ENCODE measurements around the gene GRAMD4. TPM values are rescaled to one million over a fixed set of nuclear protein-coding genes. Genes with fewer than 3 reads are reported as not detected.

The GRAMD4 gene, protein sequence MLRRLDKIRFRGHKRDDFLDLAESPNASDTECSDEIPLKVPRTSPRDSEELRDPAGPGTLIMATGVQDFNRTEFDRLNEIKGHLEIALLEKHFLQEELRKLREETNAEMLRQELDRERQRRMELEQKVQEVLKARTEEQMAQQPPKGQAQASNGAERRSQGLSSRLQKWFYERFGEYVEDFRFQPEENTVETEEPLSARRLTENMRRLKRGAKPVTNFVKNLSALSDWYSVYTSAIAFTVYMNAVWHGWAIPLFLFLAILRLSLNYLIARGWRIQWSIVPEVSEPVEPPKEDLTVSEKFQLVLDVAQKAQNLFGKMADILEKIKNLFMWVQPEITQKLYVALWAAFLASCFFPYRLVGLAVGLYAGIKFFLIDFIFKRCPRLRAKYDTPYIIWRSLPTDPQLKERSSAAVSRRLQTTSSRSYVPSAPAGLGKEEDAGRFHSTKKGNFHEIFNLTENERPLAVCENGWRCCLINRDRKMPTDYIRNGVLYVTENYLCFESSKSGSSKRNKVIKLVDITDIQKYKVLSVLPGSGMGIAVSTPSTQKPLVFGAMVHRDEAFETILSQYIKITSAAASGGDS
- 10 to 100 TPM; 20.5 to 25.2 (median 22.9) TPM for polyA plus RNA-seq (ENCODE audit: insufficient read length in 4 of 4)

DNA sequence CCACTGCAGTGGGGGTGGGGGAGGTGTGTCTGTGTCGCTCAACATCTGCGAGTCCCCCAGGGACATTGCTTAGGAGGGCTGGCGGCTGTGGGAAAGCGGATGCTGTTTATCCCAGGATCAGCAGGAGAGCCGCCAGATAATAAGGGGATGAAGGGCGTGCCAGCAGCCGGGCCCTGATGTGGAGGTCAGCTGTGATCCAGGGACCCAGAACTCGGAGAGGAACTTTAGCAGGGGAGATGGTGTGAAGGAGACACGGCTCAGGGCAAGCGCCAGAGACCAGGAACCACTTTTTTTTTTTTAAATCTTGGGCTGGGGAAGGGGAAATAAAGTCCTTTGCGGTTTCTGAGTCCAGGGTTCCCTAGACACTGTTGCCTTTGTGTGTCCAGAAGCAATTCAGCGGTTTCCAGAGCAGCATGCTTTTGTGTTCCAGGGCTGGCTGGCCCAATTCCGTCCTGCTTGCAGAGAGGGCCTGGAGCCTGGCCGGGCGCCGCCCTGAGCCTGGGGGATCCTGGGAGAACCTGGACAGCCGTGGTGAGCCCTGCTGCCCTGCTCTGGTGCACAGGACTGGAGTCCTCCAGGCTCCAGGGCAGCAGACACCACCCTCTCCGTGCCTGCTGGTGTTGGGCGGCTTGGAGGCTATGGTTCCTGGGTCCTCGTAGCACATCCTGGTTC, at the start of gene GRAMD4:
TSS of gene GRAMD4 (plus strand) at position 557 of the 672 bp plus-strand sequence. CDS start 6,414 bp downstream, outside the sequence.
- no peak for DNase-seq (ENCODE audit: low read depth in 4 of 4, low spot score in 3 of 4)

DNA sequence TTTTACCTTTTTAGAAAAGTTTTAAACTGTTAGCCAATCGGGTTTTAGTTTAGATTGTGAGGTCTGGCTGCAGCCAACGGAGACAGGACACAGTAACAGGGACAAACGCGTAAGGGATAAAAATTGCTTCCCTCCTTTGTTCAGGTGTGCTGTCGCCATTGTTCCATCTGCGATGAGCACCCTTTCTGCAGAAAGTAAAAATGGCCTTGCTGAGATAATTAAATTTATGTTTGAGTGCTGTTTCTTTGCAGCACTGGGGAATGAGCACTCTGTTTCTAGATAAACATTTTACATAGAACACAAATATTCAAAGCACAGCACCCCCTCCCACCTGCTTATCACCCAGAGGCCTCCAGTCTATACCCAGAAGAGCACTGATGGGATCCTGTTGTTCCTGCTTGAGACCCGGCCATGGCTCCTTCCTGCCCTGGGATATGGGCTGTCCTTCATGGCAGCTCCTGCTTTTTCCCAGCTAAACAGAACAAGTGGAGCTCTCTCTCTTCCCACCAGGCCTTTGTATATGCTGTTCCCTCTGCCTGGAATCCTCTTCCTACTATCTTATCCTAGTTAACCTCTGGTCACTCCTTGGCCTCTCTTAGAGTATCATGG, 48.4 kb upstream of the GRAMD4 start:
- DNase-seq (ENCODE audit: low read depth in 4 of 4, low spot score in 3 of 4), result no peak

DNA sequence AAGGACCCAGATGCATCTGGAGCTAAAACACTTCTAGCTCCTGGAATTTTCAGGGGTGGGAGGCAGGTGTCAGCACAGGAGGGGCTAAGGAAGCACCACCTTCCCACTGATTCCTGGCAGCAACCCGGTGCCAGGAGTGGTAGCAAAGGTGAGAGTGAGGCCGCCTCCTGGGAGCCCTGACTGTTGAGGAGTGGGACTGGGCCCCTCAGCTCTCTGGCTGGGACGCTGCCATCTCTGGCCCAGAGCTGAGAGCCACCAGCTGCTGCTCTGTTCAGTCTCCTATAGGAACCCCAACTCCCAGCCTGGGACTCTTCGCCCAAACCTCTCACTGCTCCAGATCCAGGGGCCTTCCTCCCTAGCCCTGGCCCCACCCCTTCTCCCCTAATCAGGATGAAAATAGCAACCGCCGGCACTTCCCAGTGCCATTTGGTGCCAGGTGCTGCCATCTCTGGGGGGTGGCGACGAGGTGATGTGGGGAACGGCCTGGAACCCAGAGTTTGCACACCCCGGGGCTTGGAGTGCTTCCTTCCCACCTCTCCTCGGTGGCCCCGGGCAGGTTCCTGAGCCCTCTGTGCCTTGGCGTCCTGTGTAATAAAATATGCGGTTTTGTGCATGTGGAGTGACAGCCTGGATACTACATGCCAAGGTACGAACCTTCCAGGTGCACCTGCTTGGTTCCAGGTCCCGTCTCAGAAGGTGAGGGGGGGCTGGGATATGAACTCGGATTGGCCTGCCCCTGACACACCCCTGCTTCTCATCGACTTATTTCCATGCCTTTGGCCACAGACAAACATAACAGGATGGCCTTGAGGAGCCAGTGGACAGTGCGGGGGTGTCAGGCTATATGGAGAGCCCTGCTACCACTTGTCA, 47.0 kb upstream of the GRAMD4 start:
- DNase-seq (ENCODE audit: low read depth in 4 of 4, low spot score in 3 of 4), result no peak

DNA sequence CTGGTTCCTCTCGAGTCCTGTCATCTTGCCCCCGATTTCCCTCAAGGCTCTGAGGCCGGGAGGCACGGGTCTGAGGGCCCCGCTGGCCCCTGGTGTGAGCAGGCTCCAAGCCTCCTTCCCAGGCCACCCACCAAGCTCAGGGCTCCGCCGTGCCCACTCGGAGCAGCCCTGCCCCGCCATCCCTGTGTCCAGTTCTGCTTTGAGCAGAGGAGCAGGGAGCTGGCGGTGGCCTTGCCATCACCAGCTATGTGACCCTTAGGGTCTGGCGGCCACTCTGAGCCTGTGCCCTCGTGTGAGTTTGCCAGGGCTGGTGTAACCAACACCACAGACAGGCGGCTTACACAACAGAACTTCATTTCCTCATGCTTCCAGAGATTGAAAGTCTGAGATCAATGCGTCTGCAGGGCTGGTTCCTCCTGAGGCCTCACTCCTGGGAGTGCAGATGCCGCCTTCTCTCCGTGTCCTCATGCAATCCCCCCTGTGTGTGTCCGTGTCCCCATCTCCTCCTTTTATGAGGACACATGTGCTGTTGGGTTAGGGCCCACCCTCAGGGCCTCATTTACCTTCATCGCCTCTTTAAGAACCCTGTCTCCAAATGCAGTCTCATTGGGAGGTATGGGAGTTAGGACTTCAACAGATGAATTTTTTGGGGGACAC, 46.3 kb upstream of the GRAMD4 start:
- DNase-seq (ENCODE audit: low read depth in 4 of 4, low spot score in 3 of 4), result no peak

DNA sequence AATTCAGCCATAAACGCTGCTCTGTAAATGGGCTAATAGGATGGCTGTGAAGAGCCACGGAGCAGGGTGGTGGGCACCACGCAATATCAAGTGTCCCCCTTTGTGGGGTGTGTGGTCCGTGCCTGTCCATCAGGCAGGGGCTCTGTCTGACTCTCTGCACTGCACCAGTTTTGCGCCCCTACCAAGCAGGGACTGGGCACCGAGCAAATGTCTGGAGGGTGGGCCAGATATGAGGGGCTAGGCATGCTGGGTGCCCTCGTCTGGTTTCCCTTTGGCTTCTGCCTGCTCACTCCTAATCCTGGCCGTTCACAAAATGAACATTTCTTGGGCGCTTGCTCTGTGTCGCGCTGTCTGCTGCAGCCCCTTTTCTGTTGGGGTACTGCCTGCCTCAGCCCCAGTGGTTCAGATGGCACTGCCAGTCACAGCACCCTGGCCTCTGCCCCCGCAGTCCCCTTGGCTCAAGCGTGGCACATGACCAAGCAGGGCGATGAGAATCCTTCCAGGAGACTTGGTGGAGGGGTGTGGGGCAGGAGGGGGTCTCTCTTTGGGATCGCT, 45.7 kb upstream of the GRAMD4 start:
- no peak for DNase-seq (ENCODE audit: low read depth in 4 of 4, low spot score in 3 of 4)

DNA sequence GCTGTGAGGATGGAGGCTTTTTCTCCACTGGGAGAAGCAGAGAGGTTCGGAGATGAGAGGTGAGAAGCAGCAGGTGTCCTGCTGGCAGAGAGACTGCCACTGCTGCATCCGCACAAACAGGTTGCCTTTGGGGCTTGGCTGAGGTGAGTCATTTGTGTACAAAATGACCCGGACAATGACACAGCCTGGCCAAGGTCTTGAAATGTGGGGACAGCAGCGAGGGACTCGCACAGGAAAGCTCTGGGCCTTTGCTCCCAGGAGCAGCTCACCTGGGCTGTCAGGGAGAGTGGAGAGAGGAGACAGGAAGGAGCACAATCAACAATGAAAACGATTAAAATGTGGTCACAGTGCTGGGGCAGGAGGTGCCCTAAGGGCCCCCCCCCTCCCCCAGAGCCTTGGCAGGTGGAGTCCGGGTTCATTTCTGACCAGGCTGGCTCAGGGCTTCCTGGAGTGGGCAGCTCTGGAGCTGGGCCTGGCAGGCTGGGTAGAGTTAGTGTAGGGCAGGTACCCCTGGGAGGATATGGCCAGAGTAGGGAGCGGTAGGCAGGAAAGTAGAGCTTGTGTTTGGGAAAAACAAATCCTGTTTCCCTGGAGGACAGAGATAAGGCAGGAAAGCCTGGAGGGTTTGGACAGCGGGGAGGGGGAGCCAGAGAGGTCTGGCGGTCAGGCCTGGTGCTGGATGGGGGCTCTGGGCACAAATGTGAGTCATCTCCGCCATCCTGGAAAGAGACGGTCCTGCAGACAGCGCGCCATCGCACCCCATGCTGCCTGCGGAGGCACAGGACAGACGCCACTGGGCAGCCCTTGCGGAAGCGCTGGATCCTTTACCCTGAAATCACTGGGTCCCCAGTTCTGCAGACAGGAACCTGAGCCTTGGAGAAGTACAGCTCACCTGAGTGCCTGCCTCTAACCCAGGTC, 44.9 kb upstream of the GRAMD4 start:
- no peak for DNase-seq (ENCODE audit: low read depth in 4 of 4, low spot score in 3 of 4)

DNA sequence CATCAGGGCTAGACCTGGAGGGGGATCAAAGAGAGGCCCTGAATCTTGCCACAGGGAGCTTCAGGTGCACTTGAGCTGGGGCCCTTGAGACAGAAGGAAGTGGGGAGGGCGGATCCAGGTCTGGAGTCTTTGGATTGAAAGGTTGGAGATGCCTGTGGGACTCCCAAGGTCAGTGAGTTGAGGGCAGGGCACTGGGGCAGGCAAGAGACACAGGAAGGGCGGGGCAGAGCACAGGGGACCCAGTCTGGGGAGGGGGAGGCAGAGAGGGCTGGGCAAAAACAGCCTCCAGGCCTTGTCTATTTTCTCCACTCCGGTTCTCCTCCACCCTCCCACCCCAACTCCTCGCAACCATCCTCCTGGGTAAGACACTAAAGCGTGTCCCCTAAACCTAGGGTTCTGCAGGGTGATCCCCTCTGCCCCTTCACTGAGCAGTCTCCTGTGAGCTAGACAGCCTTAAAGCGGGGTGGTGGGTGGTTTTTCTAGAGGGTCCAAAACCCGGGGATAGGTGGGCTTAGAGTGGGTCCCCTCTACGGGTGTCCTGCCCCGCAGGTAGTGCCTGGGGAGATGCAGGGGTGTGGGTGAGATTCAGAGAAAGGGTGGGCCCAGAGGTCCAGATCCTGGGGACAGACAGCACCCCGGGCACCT, 44.2 kb upstream of the GRAMD4 start:
- no peak for DNase-seq (ENCODE audit: low read depth in 4 of 4, low spot score in 3 of 4)

DNA sequence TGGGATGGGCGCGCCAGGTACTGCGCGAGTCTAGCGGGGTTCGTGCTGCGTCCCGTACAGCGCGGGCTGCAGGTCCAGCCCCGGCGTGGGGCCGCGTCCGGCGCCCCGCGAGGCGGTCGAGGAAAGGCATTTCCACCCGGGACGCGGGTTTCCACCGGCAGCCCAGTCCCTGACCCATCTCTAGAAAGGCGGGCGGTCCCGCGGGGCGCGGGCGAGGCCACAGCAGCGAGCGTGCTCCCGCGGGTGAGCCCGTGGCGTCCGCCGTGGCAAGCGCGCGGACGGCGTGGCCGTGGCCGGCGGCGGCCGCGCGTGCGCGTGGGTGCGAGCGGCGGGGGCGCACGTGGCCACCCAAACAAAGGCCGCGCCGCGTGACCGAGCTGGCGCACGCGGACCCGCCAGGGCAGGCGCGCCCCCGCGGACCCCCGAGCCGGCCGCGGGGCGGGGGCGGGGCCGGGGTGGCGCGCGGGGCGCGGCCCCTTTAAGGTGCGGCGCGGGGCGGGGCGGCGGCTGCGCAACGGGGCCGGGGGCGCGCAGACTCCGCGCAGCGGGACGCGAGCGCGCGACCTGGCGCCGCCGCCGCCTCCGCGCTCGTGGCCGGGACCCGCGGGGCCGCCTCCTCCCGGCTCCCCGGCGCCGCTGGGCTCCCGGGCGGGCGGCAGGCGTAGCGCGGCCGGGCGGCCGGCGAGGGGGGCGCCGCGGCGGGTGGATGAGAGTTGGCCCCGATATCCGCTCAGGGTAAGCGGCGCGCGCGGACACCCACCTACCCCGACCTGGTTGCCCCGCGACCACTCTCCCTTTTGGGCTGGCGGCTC, 43.4 kb upstream of the GRAMD4 start:
- DNase-seq (ENCODE audit: low read depth in 4 of 4, low spot score in 3 of 4), result no peak

DNA sequence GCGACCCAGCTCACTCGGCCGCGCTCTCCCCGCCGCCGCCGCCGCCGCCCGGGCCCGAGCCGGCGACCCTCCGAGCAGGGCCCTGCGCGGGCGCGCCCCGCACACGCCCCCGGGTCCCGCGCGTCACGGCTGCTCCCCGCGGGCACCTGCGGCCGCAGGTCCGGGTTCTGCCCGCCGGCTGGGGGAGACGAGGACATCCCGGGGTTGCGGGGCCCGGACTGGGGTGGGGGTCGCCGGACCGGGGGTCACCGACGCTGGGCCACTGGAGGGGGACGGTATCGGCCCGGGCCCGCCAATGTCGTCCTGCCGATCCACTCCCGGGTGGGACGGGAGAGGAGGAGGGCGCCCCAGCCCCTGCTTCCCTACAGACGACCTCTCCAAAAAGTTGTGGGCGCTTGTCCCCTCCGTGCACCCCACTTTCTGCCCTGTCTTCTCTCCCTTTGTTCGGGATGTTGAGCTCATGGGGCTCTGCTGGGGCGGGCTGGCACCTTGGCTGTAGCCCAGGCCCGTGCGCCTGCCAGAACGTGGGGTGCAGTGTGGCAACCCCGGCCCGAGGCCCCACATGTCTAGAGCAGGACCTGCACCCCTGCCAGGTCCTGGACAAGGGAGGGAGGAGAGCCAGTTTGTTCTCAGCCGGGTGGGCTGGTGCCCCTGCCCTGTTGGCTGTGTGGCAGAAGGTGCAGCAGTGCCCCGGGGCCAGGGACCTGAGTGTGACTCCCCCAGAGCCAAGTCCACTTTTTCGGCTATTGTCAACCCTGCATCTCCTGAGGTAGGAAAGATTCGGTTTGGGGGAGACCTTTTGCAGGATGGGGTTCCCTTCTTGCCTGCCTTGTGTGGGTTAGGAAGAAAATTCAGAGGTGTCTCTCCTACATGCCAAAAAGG, 42.6 kb upstream of the GRAMD4 start:
- no peak for DNase-seq (ENCODE audit: low read depth in 4 of 4, low spot score in 3 of 4)

DNA sequence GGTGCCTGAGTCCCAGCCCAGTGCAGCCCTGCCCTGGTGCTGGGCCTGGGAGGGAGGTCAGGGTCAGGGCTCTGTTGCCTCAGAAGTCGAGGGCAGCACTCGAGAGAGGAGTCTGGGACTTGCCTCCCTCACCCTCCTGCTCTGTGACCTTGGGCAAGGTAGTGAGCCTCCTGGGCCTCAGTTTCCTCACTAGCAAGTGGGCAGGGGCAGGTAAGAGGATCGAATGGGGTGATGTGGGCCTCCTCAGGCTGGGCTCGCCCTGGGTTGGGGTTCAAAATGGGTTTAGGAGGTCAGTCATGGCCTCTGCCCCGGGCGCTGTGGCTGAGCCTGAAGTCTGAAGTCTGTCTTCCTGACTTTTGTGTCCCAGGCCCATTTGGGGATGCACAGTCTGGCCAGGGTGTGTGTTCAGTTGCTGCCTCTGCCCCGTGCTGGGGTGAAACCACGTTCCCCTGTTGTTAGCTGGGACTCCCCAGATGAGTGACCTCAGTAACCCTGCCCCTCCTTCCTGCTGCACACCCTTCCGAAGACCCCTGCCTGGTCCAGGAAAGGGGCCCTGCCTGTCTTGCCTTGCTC, 41.8 kb upstream of the GRAMD4 start:
- DNase-seq (ENCODE audit: low read depth in 4 of 4, low spot score in 3 of 4), result no peak

DNA sequence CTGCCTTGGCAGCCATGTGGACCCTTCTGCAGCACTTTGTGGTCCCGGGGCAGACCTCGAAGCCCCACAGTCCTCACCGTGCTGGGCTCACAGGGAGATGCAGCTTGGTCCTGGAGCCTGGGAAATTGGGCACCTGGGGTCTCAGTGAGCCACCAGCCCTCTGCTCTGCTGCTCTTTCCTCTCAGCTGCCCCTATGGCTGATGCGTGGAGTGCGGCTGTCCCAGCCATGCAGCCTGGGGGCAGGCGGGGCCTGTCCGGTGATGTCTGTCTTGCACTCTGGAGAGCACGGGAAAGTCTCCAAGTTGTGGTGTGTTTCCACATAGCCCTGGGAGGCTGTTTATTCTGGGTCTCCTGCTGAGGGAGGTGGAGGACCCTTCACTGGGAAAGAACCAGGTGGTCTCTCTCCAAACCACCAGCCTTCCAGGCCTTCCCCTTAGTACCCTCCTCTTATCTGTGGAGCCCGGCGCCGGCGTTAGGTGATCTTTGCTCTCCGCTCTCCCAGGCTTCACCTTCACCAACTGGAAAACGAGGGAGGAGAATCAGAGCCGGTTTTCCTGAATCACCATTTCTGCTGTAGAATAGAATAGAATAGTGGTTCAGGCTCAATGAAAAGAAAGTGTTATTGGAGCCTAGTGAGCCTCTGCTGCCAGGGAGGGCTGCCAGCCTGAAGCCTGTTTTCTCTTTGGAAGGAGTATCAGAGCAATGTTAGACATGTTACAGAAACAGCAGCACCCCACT, 41.2 kb upstream of the GRAMD4 start:
- no peak for DNase-seq (ENCODE audit: low read depth in 4 of 4, low spot score in 3 of 4)

DNA sequence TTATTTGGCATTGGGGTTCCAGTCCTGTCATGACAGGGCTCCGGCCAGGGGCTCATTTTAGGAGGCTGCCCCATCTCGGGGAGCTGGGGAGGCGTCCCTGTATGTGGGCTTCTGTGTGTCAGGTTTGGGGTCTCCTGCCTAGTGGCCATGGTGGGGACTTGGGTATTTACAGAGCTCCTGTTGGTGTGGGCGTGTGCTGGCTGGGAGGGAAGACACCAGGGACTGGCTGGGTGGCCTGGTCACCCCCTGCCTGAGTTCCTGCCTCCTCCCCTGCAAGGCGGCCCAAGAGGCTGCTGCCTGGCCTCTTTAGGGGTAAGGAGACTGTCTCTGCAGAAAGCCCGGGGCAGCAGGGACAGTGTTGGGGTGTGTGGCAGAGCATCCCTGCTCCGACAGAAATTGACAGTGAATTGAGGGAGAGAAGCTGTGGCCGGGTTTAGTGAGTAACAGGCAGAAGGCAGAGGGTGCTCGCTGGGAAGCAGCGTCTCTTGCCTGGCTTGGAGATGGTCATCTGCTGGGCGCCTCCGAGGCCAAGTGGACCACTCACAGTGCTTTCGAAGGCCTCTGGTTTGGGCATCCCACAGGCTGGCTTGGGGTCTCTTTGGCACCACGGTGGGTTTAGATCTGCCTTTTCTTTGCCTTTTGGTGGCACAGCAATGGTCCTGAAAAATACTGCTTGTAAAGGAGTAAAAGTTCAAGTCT, 40.3 kb upstream of the GRAMD4 start:
- no peak for DNase-seq (ENCODE audit: low read depth in 4 of 4, low spot score in 3 of 4)

DNA sequence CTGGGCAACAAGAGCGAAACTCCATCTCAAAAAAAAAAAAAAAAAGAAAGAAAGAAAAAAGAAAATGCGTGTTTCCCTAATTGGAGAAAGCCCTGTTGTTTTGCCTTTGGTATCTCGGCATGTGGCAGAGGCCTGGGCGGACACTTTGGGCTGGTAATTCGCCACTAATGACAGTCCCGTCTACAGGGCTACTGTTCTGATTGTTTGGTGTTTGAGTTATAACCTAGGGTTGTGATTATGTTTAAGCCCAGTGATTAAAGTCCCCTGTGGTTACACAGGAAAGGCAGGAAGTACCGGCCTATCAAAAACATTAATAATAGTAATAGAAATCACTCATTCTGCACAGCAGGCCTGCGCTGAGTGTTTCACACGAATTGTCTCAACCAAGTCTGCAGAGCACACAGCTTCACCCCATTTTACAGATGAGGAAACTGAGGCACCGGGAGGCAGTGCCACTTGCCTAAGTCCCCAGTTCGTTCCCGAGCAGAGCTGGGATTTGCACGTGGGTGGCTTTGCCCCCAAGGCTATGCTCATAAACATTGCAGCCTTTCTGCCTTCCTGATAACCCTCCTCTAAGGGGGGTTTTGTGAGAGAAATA, 39.1 kb upstream of the GRAMD4 start:
- no peak for DNase-seq (ENCODE audit: low read depth in 4 of 4, low spot score in 3 of 4)
